Measurements from ENCODE around the gene GATAD2B. TPM values are rescaled to one million over a fixed set of nuclear protein-coding genes. Genes with fewer than 3 reads are reported as not detected.
A peak's percentile ranks its signal among the peaks of the same experiment; 100 is the strongest.

Gene GATAD2B
- total RNA-seq, 4 donors from 2014 or later = 22.0 to 40.7 (median 28.1) TPM

GRCh38 chr1:153882296-153882912, 40.4 kb downstream of the GATAD2B start:
- intact Hi-C loops (cut with DNase I; ENCODE audit: low total_unique reads) = no loop called here
- Histone ChIP-seq H3K4me3 (no peak overlapping the region), H3K36me3 (no peaks in the 10 kb centered on the region), H3K27ac (peak overlapping the region in 3 of 4 donors; percentile 24 to 79 (median 67)), H3K4me1 (peaks cover 54 to 58% of the 10 kb centered on the region in 2 donors), H3K9me3 (no peaks in the 10 kb centered on the region), H3K27me3 (no peaks in the 10 kb centered on the region)
- in situ Hi-C loops (cut with MboI; ENCODE audit: low sequenced_read_pairs in 4 of 4) = no loop called here
- TF ChIP-seq POLR2A (IDR thresholded peaks at IDR 0.05) (no peak), CTCF (IDR thresholded peaks at IDR 0.05 in 4 of 5, conservative IDR thresholded peaks at IDR 0.05 in 1 of 5) (no peak)
- no peak for DNase-seq
- no peak for ATAC-seq

DNA sequence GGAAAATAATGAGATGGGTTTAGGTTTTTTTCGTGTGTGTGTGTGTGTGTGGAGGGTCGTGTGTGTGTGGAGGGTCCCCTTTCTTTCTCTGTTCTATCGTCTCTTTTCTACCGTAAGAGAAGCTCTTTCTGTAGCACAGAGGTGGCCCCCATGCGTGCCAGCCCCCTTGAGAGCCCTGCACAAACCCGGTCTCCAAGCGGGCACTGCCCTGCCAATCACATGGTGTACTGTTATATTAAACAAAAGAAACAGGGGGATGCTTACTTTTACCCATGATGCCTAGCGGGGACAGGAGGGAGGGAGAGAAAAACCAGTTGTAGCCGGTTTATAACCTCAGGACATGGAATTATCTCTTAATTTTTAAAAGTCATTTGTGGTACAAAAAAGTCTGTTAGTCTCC, 41.0 kb downstream of the GATAD2B start:
- Histone ChIP-seq H3K4me1 (peaks cover 50 to 52% of the 10 kb centered on the region in 2 donors), H3K27me3 (no peaks in the 10 kb centered on the region), H3K4me3 (no peak overlapping the region), H3K36me3 (no peaks in the 10 kb centered on the region), H3K27ac (peak overlapping the region in 3 of 4 donors; percentile 67 to 79 (median 67)), H3K9me3 (no peaks in the 10 kb centered on the region)
- intact Hi-C loops (cut with DNase I; ENCODE audit: low total_unique reads) (no loop called here), in situ Hi-C loops (cut with MboI; ENCODE audit: low sequenced_read_pairs in 4 of 4) (no loop called here)
- DNase-seq (no peak), ATAC-seq (no peak)
- TF ChIP-seq POLR2A (IDR thresholded peaks at IDR 0.05) (no peak), CTCF (IDR thresholded peaks at IDR 0.05 in 4 of 5, conservative IDR thresholded peaks at IDR 0.05 in 1 of 5) (no peak)

DNA sequence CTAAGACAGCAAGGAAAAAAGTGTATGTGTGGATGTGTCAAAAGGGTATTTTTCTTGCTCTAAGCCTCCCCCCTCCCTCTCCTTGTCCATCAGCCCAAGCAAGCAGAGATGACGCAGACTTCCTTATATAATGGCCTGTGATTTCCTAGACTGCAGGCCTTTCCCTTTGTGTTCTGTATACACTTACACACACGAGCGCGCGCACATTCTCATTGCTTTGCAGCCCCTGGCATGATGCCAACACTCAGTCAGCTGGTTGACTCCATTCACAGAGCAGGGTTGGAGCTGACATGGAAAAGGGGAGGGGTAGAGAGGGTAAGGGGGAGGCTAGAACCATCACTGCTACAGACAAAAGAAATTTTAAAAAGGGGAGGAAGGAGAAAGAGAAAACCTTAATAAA, 41.8 kb downstream of the GATAD2B start:
- H3K27ac ChIP-seq = peak overlapping the region; percentile 51 to 79 (median 67)
- no peak for TF ChIP-seq POLR2A (IDR thresholded peaks at IDR 0.05)
- no peak for TF ChIP-seq CTCF (IDR thresholded peaks at IDR 0.05 in 4 of 5, conservative IDR thresholded peaks at IDR 0.05 in 1 of 5)
- H3K36me3 ChIP-seq = no peaks in the 10 kb centered on the region
- in situ Hi-C loops (cut with MboI; ENCODE audit: low sequenced_read_pairs in 4 of 4) = no loop called here
- ATAC-seq (peak; percentile 85 to 88), DNase-seq (peak; percentile 70 to 79)
- no peaks in the 10 kb centered on the region for H3K27me3 ChIP-seq
- H3K9me3 ChIP-seq = no peaks in the 10 kb centered on the region
- no peak overlapping the region for H3K4me3 ChIP-seq
- intact Hi-C loops (cut with DNase I; ENCODE audit: low total_unique reads) = no loop called here
- H3K4me1 ChIP-seq = peaks cover 50 to 55% of the 10 kb centered on the region in 2 donors

- H3K4me3 ChIP-seq = no peak overlapping the region
- H3K27ac ChIP-seq = peak overlapping the region; percentile 51 to 79 (median 67)
- in situ Hi-C loops (cut with MboI; ENCODE audit: low sequenced_read_pairs in 4 of 4) (no loop called here), intact Hi-C loops (cut with DNase I; ENCODE audit: low total_unique reads) (no loop called here)
- H3K27me3 ChIP-seq = no peaks in the 10 kb centered on the region
- DNase-seq = no peak
- no peaks in the 10 kb centered on the region for H3K36me3 ChIP-seq
- H3K4me1 ChIP-seq = peaks cover 50 to 55% of the 10 kb centered on the region in 2 donors
- no peak for TF ChIP-seq CTCF (IDR thresholded peaks at IDR 0.05 in 4 of 5, conservative IDR thresholded peaks at IDR 0.05 in 1 of 5)
- TF ChIP-seq POLR2A (IDR thresholded peaks at IDR 0.05) = no peak
- no peak for ATAC-seq
- H3K9me3 ChIP-seq = no peaks in the 10 kb centered on the region
Observed at GRCh38 chr1:153880024-153880423, 42.7 kb downstream of the GATAD2B start.

GRCh38 chr1:153877112-153877511, 45.7 kb downstream of the GATAD2B start:
- Histone ChIP-seq H3K4me1 (peaks cover 36 to 52% of the 10 kb centered on the region in 2 donors), H3K9me3 (no peaks in the 10 kb centered on the region), H3K36me3 (no peaks in the 10 kb centered on the region), H3K27ac (peak overlapping the region in 3 of 4 donors; percentile 24 to 79 (median 67)), H3K4me3 (no peak overlapping the region), H3K27me3 (no peaks in the 10 kb centered on the region)
- TF ChIP-seq POLR2A (IDR thresholded peaks at IDR 0.05) (no peak), CTCF (IDR thresholded peaks at IDR 0.05 in 4 of 5, conservative IDR thresholded peaks at IDR 0.05 in 1 of 5) (no peak)
- in situ Hi-C loops (cut with MboI; ENCODE audit: low sequenced_read_pairs in 4 of 4) = no loop called here
- ATAC-seq = no peak
- DNase-seq = no peak
- intact Hi-C loops (cut with DNase I; ENCODE audit: low total_unique reads) = no loop called here
